Mononuclear cell (primary cell): ENCODE results near the gene HOXD9. TPM values are rescaled to one million over a fixed set of nuclear protein-coding genes. Genes with fewer than 3 reads are reported as not detected.

Experiments
- H3K27me3 ChIP-seq: 2 replicates; pipeline ENCODE4 v1.6.0; 2011; ENCODE audit warnings: low read length, control low read depth; ENCODE audit not compliant: insufficient read depth
- H3K4me1 ChIP-seq: 2 replicates; pipeline ENCODE4 v1.5.1; 2011; ENCODE audit warnings: mild to moderate bottlenecking, low read length, control low read depth; ENCODE audit not compliant: insufficient read depth
- H3K4me3 ChIP-seq: 2 replicates; pipeline ENCODE4 v1.5.1; 2011; ENCODE audit warnings: mild to moderate bottlenecking, low read length, moderate library complexity
- H3K9me3 ChIP-seq: 2 replicates; pipeline ENCODE4 v1.5.1; 2011; ENCODE audit warnings: low read depth, mild to moderate bottlenecking, control low read depth, low read length
- total RNA-seq: library from RNA; depleted of rRNA; stranded (reverse); fragments of >200 nt; gene quantifications from one replicate; pipeline ENCODE4 v1.2.3, GENCODE V29; 2012

Gene HOXD9
- total RNA-seq, 1 donor: not detected

- Histone ChIP-seq H3K27me3 (peaks cover 100% of the 10 kb centered on the region), H3K4me3 (no peak overlapping the region), H3K9me3 (no peaks in the 10 kb centered on the region), H3K4me1 (peaks cover 18% of the 10 kb centered on the region)
Observed at GRCh38 chr2:176101216-176101830, 21.2 kb upstream of the HOXD9 start.

- no peaks in the 10 kb centered on the region for H3K9me3 ChIP-seq
- H3K4me1 ChIP-seq: peaks cover 14% of the 10 kb centered on the region
- H3K27me3 ChIP-seq: peaks cover 97% of the 10 kb centered on the region
- no peak overlapping the region for H3K4me3 ChIP-seq
Observed at GRCh38 chr2:176101842-176102241, 20.7 kb upstream of the HOXD9 start.

GRCh38 chr2:176102309-176102866, 20.1 kb upstream of the HOXD9 start:
- H3K27me3 ChIP-seq: peaks cover 97% of the 10 kb centered on the region
- H3K4me3 ChIP-seq: no peak overlapping the region
- H3K9me3 ChIP-seq: no peaks in the 10 kb centered on the region
- peaks cover 14% of the 10 kb centered on the region for H3K4me1 ChIP-seq

- H3K9me3 ChIP-seq: no peaks in the 10 kb centered on the region
- H3K27me3 ChIP-seq: peaks cover 90% of the 10 kb centered on the region
- H3K4me3 ChIP-seq: no peak overlapping the region
- peaks cover 6% of the 10 kb centered on the region for H3K4me1 ChIP-seq
Observed at GRCh38 chr2:176103194-176103593, 19.3 kb upstream of the HOXD9 start.

- Histone ChIP-seq H3K4me1 (peaks cover 6% of the 10 kb centered on the region), H3K27me3 (peaks cover 88% of the 10 kb centered on the region), H3K9me3 (no peaks in the 10 kb centered on the region), H3K4me3 (no peak overlapping the region)
Observed at GRCh38 chr2:176103742-176104315, 18.7 kb upstream of the HOXD9 start.

GRCh38 chr2:176104316-176105077, 18.0 kb upstream of the HOXD9 start:
- Histone ChIP-seq H3K4me1 (peaks cover 6% of the 10 kb centered on the region), H3K4me3 (no peak overlapping the region), H3K9me3 (no peaks in the 10 kb centered on the region), H3K27me3 (peaks cover 88% of the 10 kb centered on the region)

GRCh38 chr2:176105078-176105729, 17.3 kb upstream of the HOXD9 start:
- peaks cover 88% of the 10 kb centered on the region for H3K27me3 ChIP-seq

GRCh38 chr2:176105730-176106580, 16.6 kb upstream of the HOXD9 start:
- Histone ChIP-seq H3K4me1 (peaks cover 6% of the 10 kb centered on the region), H3K27me3 (peaks cover 88% of the 10 kb centered on the region), H3K4me3 (no peak overlapping the region), H3K9me3 (no peaks in the 10 kb centered on the region)

More at GRCh38 chr2:176105078-176105729, 17.3 kb upstream of the HOXD9 start:
- Histone ChIP-seq H3K9me3 (no peaks in the 10 kb centered on the region), H3K4me1 (peaks cover 6% of the 10 kb centered on the region), H3K4me3 (no peak overlapping the region)

GRCh38 chr2:176106581-176107539, 15.7 kb upstream of the HOXD9 start, which contains the start of gene HOXD11:
Gene HOXD11, plus strand, starts transcription at chr2:176107280. Its CDS starts 76 bp downstream, at chr2:176107356.
- Histone ChIP-seq H3K4me1 (peaks cover 6% of the 10 kb centered on the region), H3K9me3 (no peaks in the 10 kb centered on the region), H3K4me3 (no peak within 1 kb of the TSS), H3K27me3 (peaks cover 88% of the 10 kb centered on the region)

GRCh38 chr2:176107731-176108181, 14.8 kb upstream of the HOXD9 start:
- Histone ChIP-seq H3K4me1 (peaks cover 6% of the 10 kb centered on the region), H3K27me3 (peaks cover 88% of the 10 kb centered on the region), H3K9me3 (no peaks in the 10 kb centered on the region), H3K4me3 (no peak overlapping the region)

GRCh38 chr2:176109192-176109901, 13.2 kb upstream of the HOXD9 start:
- no peak overlapping the region for H3K4me3 ChIP-seq
- H3K4me1 ChIP-seq: peaks cover 6% of the 10 kb centered on the region
- H3K27me3 ChIP-seq: peaks cover 88% of the 10 kb centered on the region
- no peaks in the 10 kb centered on the region for H3K9me3 ChIP-seq

GRCh38 chr2:176109946-176110345, 12.6 kb upstream of the HOXD9 start:
- Histone ChIP-seq H3K27me3 (peaks cover 88% of the 10 kb centered on the region), H3K9me3 (no peaks in the 10 kb centered on the region), H3K4me3 (no peak overlapping the region), H3K4me1 (peaks cover 6% of the 10 kb centered on the region)
